Natural killer cell treated with Interleukin-12 subunit alpha and Interleukin-12 subunit beta and Interleukin-15 and Interleukin-18, amount 100 ng/mL, for 72 hours (primary cell): ENCODE results near the gene LRRC70. TPM values are rescaled to one million over a fixed set of nuclear protein-coding genes. Genes with fewer than 3 reads are reported as not detected.
A peak's percentile ranks its signal among the peaks of the same experiment; 100 is the strongest.
"Not testable (repeated sequence)": the region's sequence is repeated elsewhere in the genome, so short reads cannot be mapped to it uniquely, and the experiment has no call there.

ENCODE experiments used
- ATAC-seq, 2 donors: fragments of 150-1000 bp; cut with Tn5 transposase in 1 of 2; sonication (Bioruptor Pico), chemical (Tn5 transposase) in 1 of 2; 2 replicates each; pipeline ENCODE4 v1.10.0; 2021
- DNase-seq: peaks from one replicate; pipeline ENCODE4 v3.0.0; 2022; ENCODE audit warnings: low spot score
- H3K27ac Mint-ChIP-seq, 2 donors: 1 replicate in 1 of 2; 2 replicates in 1 of 2; pipeline ENCODE4 v1.8.0; 2022; ENCODE audit warnings: mixed read lengths in 2 of 2, mild to moderate bottlenecking in 1 of 2, moderate library complexity in 1 of 2
- H3K27me3 Mint-ChIP-seq, 2 donors: 1 replicate in 1 of 2; 2 replicates in 1 of 2; pipeline ENCODE4 v1.8.0; 2022; ENCODE audit warnings: mixed read lengths in 2 of 2
- H3K36me3 Mint-ChIP-seq: one replicate; pipeline ENCODE4 v1.8.0; 2022; ENCODE audit warnings: mixed read lengths
- H3K4me1 Mint-ChIP-seq, 2 donors: 1 replicate in 1 of 2; 2 replicates in 1 of 2; pipeline ENCODE4 v1.8.0; 2022; ENCODE audit warnings: low read depth in 2 of 2, mixed read lengths in 2 of 2, mild to moderate bottlenecking in 1 of 2
- H3K4me3 Mint-ChIP-seq: one replicate; pipeline ENCODE4 v1.8.0; 2022; ENCODE audit warnings: mixed read lengths
- H3K9me3 Mint-ChIP-seq: 2 replicates; pipeline ENCODE4 v1.8.0; 2022; ENCODE audit warnings: mixed read lengths
- total RNA-seq, 2 donors: library from RNA; stranded (reverse); gene quantifications; one replicate each; pipeline ENCODE4 v1.2.3, GENCODE V29; 2022

The LRRC70 gene
- total RNA-seq, 2 donors from 2014 or later, result 0.95 to 3.3 TPM

DNA sequence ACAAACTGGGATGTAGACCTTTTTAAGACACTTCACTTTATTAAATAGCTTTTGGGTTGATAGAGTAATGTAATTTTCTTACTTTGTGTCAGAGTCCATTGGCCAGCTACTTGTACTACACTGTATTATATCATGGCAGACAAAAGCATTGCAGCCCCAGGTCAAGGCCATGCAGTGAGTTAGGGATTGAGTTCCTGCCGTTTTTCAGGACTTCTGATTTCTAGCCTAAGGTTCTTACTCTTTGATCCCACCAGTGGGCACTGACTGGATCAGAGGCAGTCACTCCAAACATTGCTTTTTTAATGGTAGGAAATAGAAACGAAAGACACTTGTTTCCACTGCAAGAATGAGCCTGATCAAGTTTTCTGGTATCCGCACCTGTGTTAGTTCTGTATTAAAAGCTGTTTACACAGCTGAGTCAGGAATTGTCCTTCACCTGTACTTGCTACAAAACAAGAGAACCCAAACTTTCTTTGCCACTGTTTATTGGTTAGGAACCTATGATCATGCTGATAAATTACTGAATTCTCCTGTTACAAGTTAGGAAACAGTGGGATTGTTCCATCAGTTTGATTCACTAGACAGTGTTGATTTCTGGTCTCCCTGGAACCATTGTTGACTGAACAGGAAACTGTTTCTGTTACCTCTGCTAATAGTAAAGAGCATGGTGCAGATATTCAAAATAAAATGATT lies 22.1 kb downstream of the LRRC70 start:
- ATAC-seq, result no peak

DNA sequence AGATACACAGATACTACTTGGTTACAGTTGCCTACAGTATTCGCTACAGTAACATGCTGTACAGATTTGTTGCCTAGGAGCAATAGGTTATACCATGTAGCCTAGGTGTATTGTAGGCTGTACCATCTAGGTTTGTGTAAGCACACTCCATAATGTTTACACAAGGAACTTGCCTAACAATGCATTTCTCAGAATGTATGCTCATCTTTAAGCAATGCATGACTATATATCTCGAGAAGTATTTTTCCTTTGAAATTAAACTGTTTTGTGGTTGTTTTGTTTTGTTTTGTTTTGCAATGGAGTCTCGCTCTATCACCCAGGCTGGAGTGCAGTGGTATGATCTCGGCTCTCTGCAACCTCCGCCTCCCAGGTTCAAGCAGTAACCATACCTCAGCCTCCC lies 25.3 kb downstream of the LRRC70 start:
- H3K4me1 Mint-ChIP-seq, result peaks cover 32 to 36% of the 10 kb centered on the region in 2 donors
- peaks cover 8% of the 10 kb centered on the region for H3K36me3 Mint-ChIP-seq
- peaks cover under 1% of the 10 kb centered on the region for H3K9me3 Mint-ChIP-seq

More for the DNA sequence above, 22.1 kb downstream of the LRRC70 start:
- Mint-ChIP-seq H3K27me3 (no peaks in the 10 kb centered on the region), H3K27ac (no peak overlapping the region), H3K36me3 (peaks cover 4% of the 10 kb centered on the region), H3K4me3 (no peak overlapping the region), H3K4me1 (peaks cover 15 to 19% of the 10 kb centered on the region in 2 donors), H3K9me3 (no peaks in the 10 kb centered on the region)
- DNase-seq, result no peak

DNA sequence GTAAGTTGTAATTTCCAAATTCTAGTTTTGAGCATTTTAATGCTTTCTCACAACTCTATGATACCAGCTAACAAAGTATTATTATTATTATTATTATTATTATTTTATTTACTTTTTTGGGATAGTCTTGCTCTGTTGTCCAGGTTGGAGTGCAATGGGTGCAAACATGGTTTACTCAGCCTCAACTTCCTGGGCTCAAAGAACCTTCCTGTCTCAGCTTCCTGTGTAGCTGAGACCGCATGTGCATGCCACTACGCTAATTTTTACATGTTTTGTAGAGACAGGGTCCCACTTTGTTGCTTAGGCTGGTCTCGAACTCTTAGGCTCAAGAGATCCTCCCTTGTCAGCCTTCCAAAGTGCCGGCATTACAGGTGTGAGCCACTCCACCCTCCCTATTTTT lies 27.0 kb downstream of the LRRC70 start:
- DNase-seq, result no peak
- Mint-ChIP-seq H3K36me3 (peaks cover 17% of the 10 kb centered on the region), H3K27ac (peak overlapping the region; percentile 54 to 56)

More for the DNA sequence above, 25.3 kb downstream of the LRRC70 start:
- DNase-seq, result no peak
- no peak overlapping the region for H3K27ac Mint-ChIP-seq
- H3K4me3 Mint-ChIP-seq, result no peak overlapping the region
- H3K27me3 Mint-ChIP-seq, result no peaks in the 10 kb centered on the region
- ATAC-seq, result no peak

DNA sequence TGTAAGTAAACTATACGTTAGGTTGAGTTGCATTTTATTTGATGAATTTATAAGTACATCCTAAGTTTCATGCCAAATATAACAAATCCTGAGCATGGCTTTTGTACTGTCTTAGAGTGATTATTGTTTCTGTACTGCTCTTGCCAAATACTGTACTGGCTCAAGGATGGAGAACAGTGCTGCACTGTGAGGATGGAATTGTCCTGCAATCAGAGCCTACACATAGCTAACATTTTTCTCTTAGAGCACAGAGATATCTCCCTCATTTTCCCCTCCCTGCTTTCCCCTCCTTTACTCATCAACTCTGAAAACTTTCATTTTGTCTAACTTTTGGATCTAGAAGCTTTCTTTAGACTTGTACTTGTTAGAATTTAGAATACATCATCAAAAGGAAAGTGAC lies 28.3 kb downstream of the LRRC70 start:
- H3K36me3 Mint-ChIP-seq, result peaks cover 17% of the 10 kb centered on the region
- peaks cover 30 to 44% of the 10 kb centered on the region in 2 donors for H3K4me1 Mint-ChIP-seq
- H3K27me3 Mint-ChIP-seq, result no peaks in the 10 kb centered on the region
- H3K9me3 Mint-ChIP-seq, result peaks cover 5% of the 10 kb centered on the region
- peak overlapping the region; percentile 67 to 82 for H3K27ac Mint-ChIP-seq
- H3K4me3 Mint-ChIP-seq, result peak overlapping the region; percentile 39
- DNase-seq (no peak), ATAC-seq (peak; percentile 10 to 65)

More for the DNA sequence above, 27.0 kb downstream of the LRRC70 start:
- H3K27me3 Mint-ChIP-seq, result no peaks in the 10 kb centered on the region
- peaks cover 5% of the 10 kb centered on the region for H3K9me3 Mint-ChIP-seq
- H3K4me1 Mint-ChIP-seq, result peaks cover 35 to 46% of the 10 kb centered on the region in 2 donors
- no peak for ATAC-seq
- peak overlapping the region; percentile 18 for H3K4me3 Mint-ChIP-seq

DNA sequence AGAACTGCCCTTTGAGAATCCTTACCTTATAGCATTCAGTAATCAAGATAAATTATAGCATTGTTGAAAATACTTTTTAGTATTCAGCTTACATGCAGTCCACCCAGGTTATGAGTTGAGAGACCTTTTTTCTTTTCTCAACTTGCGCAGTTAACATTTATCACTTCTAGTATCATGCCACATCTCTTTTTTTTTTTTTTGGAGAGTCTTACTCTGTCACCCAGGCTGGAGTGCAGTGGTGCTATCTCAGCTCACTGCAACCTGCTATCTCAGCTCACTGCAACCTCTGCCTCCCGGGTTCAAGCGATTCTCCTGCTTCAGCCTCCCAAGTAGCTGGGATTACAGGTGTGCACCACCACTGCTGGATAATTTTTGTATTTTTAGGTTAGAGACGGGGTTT lies 29.0 kb downstream of the LRRC70 start:
- Mint-ChIP-seq H3K4me3 (peak overlapping the region; percentile 49), H3K36me3 (peaks cover 17% of the 10 kb centered on the region), H3K27ac (peak overlapping the region; percentile 67 to 82), H3K9me3 (peaks cover 5% of the 10 kb centered on the region), H3K4me1 (peaks cover 30 to 40% of the 10 kb centered on the region in 2 donors), H3K27me3 (no peaks in the 10 kb centered on the region)
- DNase-seq, result no peak
- ATAC-seq, result no peak

DNA sequence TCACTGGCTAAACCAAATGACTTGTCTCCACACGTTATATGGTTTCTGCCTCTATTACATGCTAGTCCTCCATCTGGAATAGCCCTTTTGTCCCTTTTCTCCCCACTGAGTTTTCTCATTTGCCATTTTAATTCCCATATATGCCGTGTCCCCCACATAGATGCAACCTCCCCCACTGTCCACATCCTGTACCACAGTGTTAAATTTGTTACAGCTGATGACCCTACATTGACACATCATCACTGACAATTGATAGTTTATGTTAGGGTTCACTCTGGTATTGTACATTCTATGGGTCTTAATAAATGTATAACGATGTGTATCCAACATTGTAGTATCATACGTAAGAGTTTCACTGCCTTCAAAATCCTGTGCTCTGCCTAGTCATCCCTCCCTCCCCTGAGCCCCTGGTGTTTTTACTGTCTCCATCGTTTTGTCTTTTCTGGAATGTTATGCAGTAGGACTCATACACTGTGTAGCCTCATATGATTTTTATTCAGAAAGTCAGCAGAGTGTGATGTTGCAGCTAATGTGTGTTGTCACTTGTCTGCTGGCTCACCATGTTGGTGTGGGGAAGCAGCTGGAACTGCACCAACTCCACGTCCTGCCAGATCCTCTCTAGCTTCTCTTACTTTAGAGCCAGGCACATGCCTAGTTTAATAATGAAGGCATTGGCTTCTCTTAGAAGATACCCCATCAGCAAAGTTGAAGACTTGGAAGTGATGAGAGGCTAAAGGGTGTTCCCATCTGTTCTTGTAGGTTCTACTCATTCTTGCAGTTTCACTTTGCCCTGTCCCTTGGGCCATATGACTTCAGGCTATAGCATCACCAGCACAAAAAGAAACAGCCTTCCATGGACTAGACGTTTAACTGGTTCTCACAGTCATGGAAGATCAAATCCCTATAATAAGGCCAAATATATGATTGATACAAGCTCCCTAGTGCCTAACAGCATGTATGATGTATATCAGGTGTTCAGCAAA lies 30.2 kb downstream of the LRRC70 start:
- peaks cover 30 to 36% of the 10 kb centered on the region in 2 donors for H3K4me1 Mint-ChIP-seq
- no peaks in the 10 kb centered on the region for H3K27me3 Mint-ChIP-seq
- ATAC-seq, result peak; percentile 76 to 83
- peaks cover 21% of the 10 kb centered on the region for H3K36me3 Mint-ChIP-seq
- H3K9me3 Mint-ChIP-seq, result peaks cover 5% of the 10 kb centered on the region
- H3K27ac Mint-ChIP-seq, result peak overlapping the region; percentile 67 to 82
- no peak for DNase-seq
- H3K4me3 Mint-ChIP-seq, result peak overlapping the region; percentile 49

DNA sequence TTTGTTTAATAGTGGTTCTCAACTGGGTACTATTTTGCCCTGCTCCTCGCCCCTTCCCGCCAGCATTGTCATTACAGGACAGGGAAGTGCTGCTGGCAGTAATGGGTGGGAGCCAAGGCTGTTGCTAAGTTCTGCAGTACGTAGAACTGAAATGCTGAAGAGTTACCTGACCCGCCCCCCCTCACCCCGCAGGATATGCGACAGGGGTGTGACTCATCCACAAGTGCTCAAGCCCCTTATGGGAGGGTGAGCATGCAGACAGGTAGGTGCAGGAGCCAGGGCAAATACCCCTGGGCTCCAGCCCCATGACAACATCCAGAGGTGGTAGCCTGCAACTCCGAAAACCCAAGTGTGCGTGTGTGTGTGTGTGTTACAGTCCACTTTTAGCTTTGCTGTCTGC lies 35.7 kb downstream of the LRRC70 start:
- ATAC-seq (no peak), DNase-seq (no peak)
- Mint-ChIP-seq H3K27me3 (no peaks in the 10 kb centered on the region), H3K36me3 (peaks cover 10% of the 10 kb centered on the region), H3K9me3 (peaks cover under 1% of the 10 kb centered on the region), H3K4me3 (no peak overlapping the region), H3K27ac (no peak overlapping the region), H3K4me1 (peaks cover 1 to 5% of the 10 kb centered on the region in 2 donors)

DNA sequence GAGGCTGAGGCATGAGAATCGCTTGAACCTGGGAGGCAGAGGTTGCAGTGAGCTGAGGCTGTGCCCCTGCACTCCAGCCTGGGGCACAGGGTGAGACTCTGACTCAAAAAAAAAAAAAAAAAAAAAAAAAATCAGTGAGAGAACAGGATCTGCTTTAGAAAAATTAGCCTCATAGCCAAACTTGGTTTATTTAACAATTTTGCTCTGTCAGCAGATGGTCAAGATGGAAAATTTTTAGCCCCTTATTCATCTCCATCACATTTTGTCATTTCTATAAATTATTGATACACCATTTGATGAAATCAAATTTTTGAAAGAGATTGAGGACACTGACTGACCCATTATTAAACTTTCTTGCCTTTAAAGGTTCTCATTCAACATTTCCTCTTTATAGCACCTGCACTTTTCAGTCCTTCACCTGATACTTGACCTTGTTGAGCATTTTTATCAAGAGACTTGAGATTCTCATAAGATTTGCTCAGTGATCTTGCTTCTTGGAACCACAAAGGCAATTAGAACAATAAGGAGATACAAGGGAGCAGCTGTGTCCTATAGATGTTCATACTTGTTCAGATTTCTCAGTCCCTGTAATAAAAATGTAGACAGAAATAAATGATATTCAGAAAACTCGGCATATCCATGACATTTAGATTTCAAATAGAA lies 38.1 kb downstream of the LRRC70 start:
- peaks cover 5% of the 10 kb centered on the region for H3K36me3 Mint-ChIP-seq
- no peaks in the 10 kb centered on the region for H3K27me3 Mint-ChIP-seq
- H3K27ac Mint-ChIP-seq, result no peak overlapping the region
- DNase-seq (no peak), ATAC-seq (no peak)
- no peak overlapping the region for H3K4me3 Mint-ChIP-seq
- H3K9me3 Mint-ChIP-seq, result no peaks in the 10 kb centered on the region
- peaks cover 0 to 6% of the 10 kb centered on the region in 2 donors for H3K4me1 Mint-ChIP-seq

DNA sequence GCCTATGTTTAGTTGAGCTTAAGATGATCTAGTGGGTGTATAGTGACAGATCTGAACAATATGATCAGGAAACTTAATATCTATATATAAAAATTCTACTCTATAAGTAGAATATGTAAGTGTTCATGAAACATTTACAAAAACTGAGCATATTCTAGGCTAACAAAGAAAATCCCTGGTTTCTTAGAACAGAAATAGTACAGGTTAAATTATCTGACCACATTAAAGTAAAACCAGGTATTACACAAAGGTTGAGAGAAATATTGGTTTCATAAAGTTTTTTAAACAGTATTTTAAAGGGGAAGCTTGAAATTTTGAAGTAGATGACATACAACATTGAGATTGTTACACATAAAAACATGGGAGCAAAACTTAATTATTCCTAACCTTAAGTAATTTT lies 39.3 kb downstream of the LRRC70 start:
- Mint-ChIP-seq H3K4me1 (peaks cover 0 to 6% of the 10 kb centered on the region in 2 donors), H3K4me3 (no peak overlapping the region), H3K9me3 (no peaks in the 10 kb centered on the region), H3K27me3 (no peaks in the 10 kb centered on the region), H3K27ac (no peak overlapping the region), H3K36me3 (peaks cover 5% of the 10 kb centered on the region)
- DNase-seq (no peak), ATAC-seq (no peak)

DNA sequence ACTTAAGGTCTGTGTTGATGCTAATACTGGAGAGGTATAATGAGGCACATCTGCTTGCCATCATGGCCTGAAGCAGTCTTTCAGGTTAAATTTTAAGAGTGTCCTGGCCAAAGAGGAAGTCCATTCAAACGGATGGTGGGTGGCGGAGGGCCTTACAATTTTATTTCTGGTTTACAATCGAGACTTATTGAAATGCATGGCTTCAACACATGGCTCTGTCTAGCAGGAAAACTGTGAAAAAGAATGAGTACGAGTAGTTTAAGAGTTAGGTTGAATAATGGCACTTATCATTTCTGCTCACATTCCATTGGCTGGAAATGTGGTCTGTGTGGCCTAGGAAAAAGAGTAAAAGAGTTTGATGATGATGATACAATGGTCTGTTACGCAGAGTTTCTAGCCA lies 42.1 kb downstream of the LRRC70 start:
- Mint-ChIP-seq H3K36me3 (no peaks in the 10 kb centered on the region), H3K9me3 (no peaks in the 10 kb centered on the region), H3K27me3 (no peaks in the 10 kb centered on the region), H3K4me3 (no peak overlapping the region), H3K4me1 (peaks cover 0 to 6% of the 10 kb centered on the region in 2 donors), H3K27ac (no peak overlapping the region)
- ATAC-seq (no peak), DNase-seq (no peak)

DNA sequence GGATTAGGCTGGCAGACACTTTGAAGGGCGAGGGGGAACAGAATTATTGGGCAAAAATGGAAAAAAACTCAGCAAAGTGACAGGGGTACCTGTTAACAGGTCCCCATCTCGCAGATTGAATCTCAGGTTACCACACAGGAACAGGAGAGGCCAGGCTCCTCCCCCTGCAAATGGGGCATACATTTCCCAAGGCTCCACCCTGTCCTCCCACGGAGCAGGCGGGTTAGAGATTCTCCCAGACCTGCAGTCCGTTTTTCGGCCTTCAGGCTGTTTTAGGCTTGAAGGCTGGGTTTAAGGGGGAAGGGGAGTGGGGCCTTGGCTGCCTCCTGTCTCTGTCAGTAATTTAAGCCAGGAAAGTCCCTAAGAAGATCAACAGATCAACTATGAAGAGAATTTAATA lies 42.7 kb downstream of the LRRC70 start:
- Mint-ChIP-seq H3K9me3 (no peaks in the 10 kb centered on the region), H3K36me3 (no peaks in the 10 kb centered on the region), H3K27me3 (no peaks in the 10 kb centered on the region), H3K4me1 (peaks cover 0 to 6% of the 10 kb centered on the region in 2 donors), H3K4me3 (no peak overlapping the region), H3K27ac (no peak overlapping the region)
- ATAC-seq (no peak), DNase-seq (no peak)

DNA sequence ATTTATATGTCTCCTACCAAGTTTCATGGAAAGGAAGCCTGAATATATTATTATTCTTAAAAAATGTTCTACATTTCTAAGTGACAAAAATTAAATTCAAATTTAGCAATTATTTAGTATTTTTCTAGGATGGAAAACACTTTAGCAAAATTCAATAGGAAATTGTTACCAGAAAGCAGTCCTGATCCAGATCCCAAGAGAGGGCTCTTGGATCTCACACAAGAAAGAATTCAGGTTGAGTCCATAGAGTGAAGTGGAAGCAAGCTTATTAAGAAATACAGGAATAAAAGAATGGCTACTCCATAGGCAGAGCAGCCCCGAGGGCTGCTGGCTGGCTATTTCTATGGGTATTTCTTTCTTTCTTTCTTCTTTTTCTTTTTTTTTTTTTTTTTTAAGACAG lies 44.7 kb downstream of the LRRC70 start:
- no peaks in the 10 kb centered on the region for H3K9me3 Mint-ChIP-seq
- peaks cover 0 to 6% of the 10 kb centered on the region in 2 donors for H3K4me1 Mint-ChIP-seq
- H3K4me3 Mint-ChIP-seq, result no peak overlapping the region
- ATAC-seq (no peak), DNase-seq (no peak)
- H3K36me3 Mint-ChIP-seq, result no peaks in the 10 kb centered on the region
- no peaks in the 10 kb centered on the region for H3K27me3 Mint-ChIP-seq
- H3K27ac Mint-ChIP-seq, result no peak overlapping the region

DNA sequence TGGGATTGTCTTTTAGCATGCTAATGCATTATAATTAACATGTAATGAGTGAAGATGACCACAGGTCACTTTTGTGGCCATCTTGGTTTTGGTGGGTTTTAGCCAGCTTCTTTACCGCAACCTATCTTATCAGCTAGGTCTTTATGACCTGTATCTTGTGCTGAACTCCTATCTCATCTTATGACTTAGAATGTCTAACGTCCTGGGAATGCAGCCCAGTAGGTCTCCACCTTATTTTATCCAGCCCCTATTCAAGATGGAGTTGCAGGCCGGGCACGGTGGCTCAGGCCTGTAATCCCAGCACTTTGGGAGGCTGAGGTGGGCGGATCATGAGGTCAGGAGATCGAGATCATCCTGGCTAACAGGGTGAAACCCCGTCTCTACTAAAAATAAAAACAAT lies 45.8 kb downstream of the LRRC70 start:
- not testable (repeated sequence) for H3K4me1 Mint-ChIP-seq, DNase-seq, H3K27me3 Mint-ChIP-seq, H3K36me3 Mint-ChIP-seq, H3K9me3 Mint-ChIP-seq, H3K27ac Mint-ChIP-seq, H3K4me3 Mint-ChIP-seq, ATAC-seq
